ENCODE results near the gene LINGO3. TPM values are rescaled to one million over a fixed set of nuclear protein-coding genes. Genes with fewer than 3 reads are reported as not detected.

The LINGO3 gene
- total and polyA plus RNA-seq, 2 donors (not counting 1 experiment from before 2014, with no cell fraction given), result 1.1 to 3.9 TPM

DNA sequence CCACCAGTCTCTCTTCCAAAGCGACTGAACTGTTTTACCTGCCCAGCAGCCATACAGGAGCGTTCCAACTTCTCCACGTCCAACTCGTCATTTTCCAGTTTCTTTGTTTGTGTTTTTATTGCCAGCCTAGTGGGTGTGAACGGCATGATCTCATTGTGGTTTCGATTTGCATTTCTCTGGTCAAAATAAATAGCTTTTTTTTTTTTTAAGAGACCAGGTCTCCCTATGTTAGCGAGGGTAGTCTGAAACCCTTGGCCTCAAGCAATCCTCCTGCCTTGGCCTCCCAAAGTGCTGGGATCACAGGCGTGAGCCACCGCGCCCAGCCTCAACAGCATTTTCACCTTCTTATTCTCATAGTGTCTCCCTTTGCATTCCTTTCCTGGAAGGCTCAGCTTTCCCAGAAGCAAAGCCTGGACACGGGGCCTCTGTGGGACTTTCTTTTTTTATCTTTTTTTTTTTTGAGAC lies 47.6 kb downstream of the LINGO3 start:
- Mint-ChIP-seq H3K9me3 (ENCODE audit: insufficient read depth) (no peaks in the 10 kb centered on the region), H3K4me3 (peak overlapping the region; percentile 82), H3K4me1 (peaks cover 52% of the 10 kb centered on the region), H3K27ac (peak overlapping the region; percentile 97), H3K27me3 (no peaks in the 10 kb centered on the region)
- Histone ChIP-seq H3K4me2 (replicated peaks; ENCODE audit: low read depth, low read length, poor library complexity, severe bottlenecking) (peak overlapping the region; percentile 48), H3K9ac (ENCODE audit: low read length) (peak overlapping the region; percentile 23), H3K4me1 (ENCODE audit: control insufficient read depth in 2 of 2, insufficient read depth in 2 of 2, low read length in 2 of 2) (peaks cover 53 to 88% of the 10 kb centered on the region in 2 donors), H3K36me3 (replicated peaks in 1 of 2; ENCODE audit: control extremely low read depth in 1 of 2, control insufficient read depth in 1 of 2, extremely low read depth in 1 of 2, insufficient read depth in 2 of 2, low read length in 1 of 2) (no peaks in the 10 kb centered on the region), H2AFZ (ENCODE audit: insufficient read depth, low read depth, low read length, poor library complexity, severe bottlenecking) (no peak overlapping the region), H3K27ac (ENCODE audit: low read length in 2 of 2) (peak overlapping the region; percentile 67 to 78), H3K9me3 (ENCODE audit: control extremely low read depth in 1 of 3, control insufficient read depth in 2 of 3, insufficient read depth in 1 of 3, low read length in 2 of 3) (peaks cover 0 to 18% (median 0%) of the 10 kb centered on the region in 3 donors), H4K20me1 (ENCODE audit: control insufficient read depth, insufficient read depth, low read length, poor library complexity, severe bottlenecking) (no peaks in the 10 kb centered on the region), H3K27me3 (replicated peaks in 1 of 4; ENCODE audit: control extremely low read depth in 1 of 4, control insufficient read depth in 3 of 4, insufficient read depth in 4 of 4, low read length in 3 of 4) (no peaks in the 10 kb centered on the region), H3K4me3 (ENCODE audit: control extremely low read depth in 1 of 5, extremely low read depth in 1 of 5, insufficient read depth in 1 of 5, low read depth in 2 of 5, low read length in 4 of 5) (no peak overlapping the region), H3K79me2 (ENCODE audit: control insufficient read depth, insufficient read depth, low read length) (peaks cover 37% of the 10 kb centered on the region)
- ChIA-PET POLR2A (interaction anchor here (0.5 to 1.6 kb wide), 13 partner anchors 8 to 443 kb away, joined by 3 to 13 read pairs (median 3); partner anchors contain the start of gene PLEKHJ1), CTCF (interaction anchor here (0.6 to 5.3 kb wide), 7 partner anchors 8 to 282 kb away, joined by 3 to 66 read pairs (median 5); no protein-coding TSS in a partner anchor)
- TF ChIP-seq, protein P1, sequence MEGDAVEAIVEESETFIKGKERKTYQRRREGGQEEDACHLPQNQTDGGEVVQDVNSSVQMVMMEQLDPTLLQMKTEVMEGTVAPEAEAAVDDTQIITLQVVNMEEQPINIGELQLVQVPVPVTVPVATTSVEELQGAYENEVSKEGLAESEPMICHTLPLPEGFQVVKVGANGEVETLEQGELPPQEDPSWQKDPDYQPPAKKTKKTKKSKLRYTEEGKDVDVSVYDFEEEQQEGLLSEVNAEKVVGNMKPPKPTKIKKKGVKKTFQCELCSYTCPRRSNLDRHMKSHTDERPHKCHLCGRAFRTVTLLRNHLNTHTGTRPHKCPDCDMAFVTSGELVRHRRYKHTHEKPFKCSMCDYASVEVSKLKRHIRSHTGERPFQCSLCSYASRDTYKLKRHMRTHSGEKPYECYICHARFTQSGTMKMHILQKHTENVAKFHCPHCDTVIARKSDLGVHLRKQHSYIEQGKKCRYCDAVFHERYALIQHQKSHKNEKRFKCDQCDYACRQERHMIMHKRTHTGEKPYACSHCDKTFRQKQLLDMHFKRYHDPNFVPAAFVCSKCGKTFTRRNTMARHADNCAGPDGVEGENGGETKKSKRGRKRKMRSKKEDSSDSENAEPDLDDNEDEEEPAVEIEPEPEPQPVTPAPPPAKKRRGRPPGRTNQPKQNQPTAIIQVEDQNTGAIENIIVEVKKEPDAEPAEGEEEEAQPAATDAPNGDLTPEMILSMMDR (IDR thresholded peaks at IDR 0.05), result no peak
- no peak for TF ChIP-seq EZH2 (IDR thresholded peaks at IDR 0.05; ENCODE audit: borderline replicate concordance, insufficient read depth, low read depth, low read length, poor library complexity, severe bottlenecking)
- peak; percentile 4 for ATAC-seq (ENCODE audit: low read depth)
- intact Hi-C loops (cut with micrococcal nuclease), result loop anchor here (10.0 kb wide), 1 partner anchor 364 kb away; no protein-coding TSS in a partner anchor
- DNase-seq, result peak; percentile 60
- 77% methylated on average over 7 of the region's 11 CpGs for WGBS (ENCODE audit: insufficient coverage)

DNA sequence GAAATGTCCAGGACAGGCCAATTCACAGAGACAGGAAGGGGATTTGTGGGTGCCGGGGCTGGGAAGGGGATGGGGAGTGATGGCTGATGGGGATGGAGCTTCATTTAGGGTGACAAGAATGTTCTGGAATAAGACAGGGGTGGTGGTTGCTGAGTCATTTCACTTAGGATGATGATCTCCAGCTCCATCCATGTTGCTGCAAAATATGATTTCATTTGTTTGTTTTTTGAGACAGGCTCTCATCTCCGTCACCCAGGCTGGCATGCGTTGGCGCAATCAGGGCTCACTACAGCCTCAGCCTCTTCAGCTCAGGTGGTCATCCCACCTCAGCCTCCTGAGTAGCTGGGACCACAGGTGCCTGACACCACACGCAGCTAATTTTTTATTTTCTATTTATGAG lies 48.6 kb downstream of the LINGO3 start:
- Histone ChIP-seq H2AFZ (ENCODE audit: insufficient read depth, low read depth, low read length, poor library complexity, severe bottlenecking) (no peak overlapping the region), H3K4me2 (replicated peaks; ENCODE audit: low read depth, low read length, poor library complexity, severe bottlenecking) (peak overlapping the region; percentile 23), H3K4me1 (ENCODE audit: control insufficient read depth in 2 of 2, insufficient read depth in 2 of 2, low read length in 2 of 2) (peaks cover 46 to 81% of the 10 kb centered on the region in 2 donors), H3K36me3 (replicated peaks in 1 of 2; ENCODE audit: control extremely low read depth in 1 of 2, control insufficient read depth in 1 of 2, extremely low read depth in 1 of 2, insufficient read depth in 2 of 2, low read length in 1 of 2) (no peaks in the 10 kb centered on the region), H4K20me1 (ENCODE audit: control insufficient read depth, insufficient read depth, low read length, poor library complexity, severe bottlenecking) (no peaks in the 10 kb centered on the region), H3K4me3 (ENCODE audit: control extremely low read depth in 1 of 5, extremely low read depth in 1 of 5, insufficient read depth in 1 of 5, low read depth in 2 of 5, low read length in 4 of 5) (no peak overlapping the region), H3K9me3 (ENCODE audit: control extremely low read depth in 1 of 3, control insufficient read depth in 2 of 3, insufficient read depth in 1 of 3, low read length in 2 of 3) (peaks cover 0 to 18% (median 0%) of the 10 kb centered on the region in 3 donors), H3K27me3 (replicated peaks in 1 of 4; ENCODE audit: control extremely low read depth in 1 of 4, control insufficient read depth in 3 of 4, insufficient read depth in 4 of 4, low read length in 3 of 4) (no peaks in the 10 kb centered on the region), H3K9ac (ENCODE audit: low read length) (no peak overlapping the region), H3K27ac (ENCODE audit: low read length in 2 of 2) (peak overlapping the region; percentile 61 to 86), H3K79me2 (ENCODE audit: control insufficient read depth, insufficient read depth, low read length) (peaks cover 36% of the 10 kb centered on the region)
- ChIA-PET POLR2A (interaction anchor here (0.6 to 8.8 kb wide), 7 partner anchors 12 to 1000 kb away, joined by 3 to 134 read pairs (median 6); no protein-coding TSS in a partner anchor), CTCF (interaction anchor here (1.4 to 5.3 kb wide), 3 partner anchors 14 to 21 kb away, joined by 4 to 66 read pairs (median 5); no protein-coding TSS in a partner anchor)
- TF ChIP-seq, protein P1 (IDR thresholded peaks at IDR 0.05), result no peak
- no peak for TF ChIP-seq EZH2 (IDR thresholded peaks at IDR 0.05; ENCODE audit: borderline replicate concordance, insufficient read depth, low read depth, low read length, poor library complexity, severe bottlenecking)
- Mint-ChIP-seq H3K4me3 (peak overlapping the region; percentile 73), H3K27ac (peak overlapping the region; percentile 97), H3K4me1 (peaks cover 49% of the 10 kb centered on the region), H3K27me3 (no peaks in the 10 kb centered on the region), H3K9me3 (ENCODE audit: insufficient read depth) (no peaks in the 10 kb centered on the region)
- intact Hi-C loops (cut with micrococcal nuclease), result no loop called here
- WGBS (ENCODE audit: insufficient coverage), result 89% methylated on average over 2 of the region's 5 CpGs
- DNase-seq, result no peak
- ATAC-seq (ENCODE audit: low read depth), result no peak
